Transverse colon (tissue), 4 donors: ENCODE measurements around the gene CCT8. TPM values are rescaled to one million over a fixed set of nuclear protein-coding genes. Genes with fewer than 3 reads are reported as not detected.

ENCODE experiments used
- DNase-seq: peaks from one replicate; pipeline ENCODE4 v3.0.0-alpha.2; 2019
- H3K27ac ChIP-seq, 4 donors: fragments of 200-600 bp; sonication (generic); 2 replicates each; pipeline ENCODE4 v1.5.1; 2016 to 2018; ENCODE audit warnings: inconsistent platforms in 4 of 4
- H3K27me3 ChIP-seq: fragments of 200-600 bp; sonication (generic); 2 replicates; pipeline ENCODE4 v1.5.1; 2017; ENCODE audit warnings: inconsistent platforms
- H3K36me3 ChIP-seq, 4 donors: fragments of 200-600 bp; sonication (generic); 2 replicates each; pipeline ENCODE4 v1.5.1; 2017 to 2019; ENCODE audit warnings: inconsistent platforms in 4 of 4
- H3K4me1 ChIP-seq, 4 donors: fragments of 200-600 bp; sonication (generic); 2 replicates each; pipeline ENCODE4 v1.5.1; 2017 to 2020; ENCODE audit warnings: inconsistent platforms in 4 of 4
- H3K4me3 ChIP-seq, 4 donors: fragments of 200-600 bp; sonication (generic); 1 replicate in 1 of 4; 2 replicates in 3 of 4; pipeline versions ENCODE4 v1.5.1 to v1.6.1; 2017 to 2019; ENCODE audit warnings: inconsistent platforms in 4 of 4
- H3K9me3 ChIP-seq, 2 donors: fragments of 200-600 bp; sonication (generic); 2 replicates each; pipeline ENCODE4 v1.5.1; 2017 to 2019; ENCODE audit warnings: inconsistent platforms in 2 of 2
- CTCF ChIP-seq, 5 experiments: fragments of 200-600 bp in 3 of 5; fragments of 450-650 bp in 2 of 5; sonication (generic) in 3 of 5; IDR thresholded peaks; 1 replicate in 2 of 5; 2 replicates in 3 of 5; pipeline ENCODE4 v1.5.1; 2016 to 2017; ENCODE audit warnings: antibody characterized with exemption in 5 of 5, inconsistent platforms in 3 of 5, mild to moderate bottlenecking in 2 of 5, moderate library complexity in 1 of 5
- EP300 ChIP-seq: sonication (generic); formaldehyde crosslinking; IDR thresholded peaks from one replicate; pipeline ENCODE4 v1.6.1; 2017; ENCODE audit warnings: antibody characterized with exemption, low read depth
- POLR2A ChIP-seq: fragments of 450-650 bp; IDR thresholded peaks from one replicate; pipeline ENCODE4 v1.6.1; 2016; ENCODE audit warnings: antibody characterized with exemption, mild to moderate bottlenecking, moderate library complexity
- POLR2AphosphoS5 ChIP-seq, 3 donors: sonication (generic); formaldehyde crosslinking; IDR thresholded peaks; one replicate each; pipeline ENCODE4 v1.6.1; 2016; ENCODE audit warnings: antibody characterized with exemption in 3 of 3
- whole genome bisulfite sequencing, 2 donors: methylation state at CpG; one replicate each; pipeline ENCODE4 v1.1.5; 2018; ENCODE audit warnings: low coverage in 1 of 2; 5-methylcytosine and 5-hydroxymethylcytosine counted together
- in situ Hi-C, 4 donors: fragments of 200-750 bp; cut with MboI; loops; one replicate each; pipeline versions ENCODE4 v1.15.0 to v1.15.1; 2017; ENCODE audit warnings: low sequenced_read_pairs in 3 of 4, low pct_ligation_motif_present in 1 of 4, low pct_unique_long_range_greater_than_20kb in 1 of 4
- intact Hi-C: fragments of 100-400 bp; cut with DNase I; formaldehyde crosslinking; loops from one replicate; pipeline ENCODE4 v1.15.1; 2023; ENCODE audit warnings: low total_unique reads
- total RNA-seq, 4 donors: library from RNA; depleted of rRNA; stranded (reverse); fragments of >200 nt; gene quantifications; one replicate each; pipeline ENCODE4 v1.1.0, GENCODE V29; 2016

Gene CCT8
- total RNA-seq, 4 donors from 2014 or later, result 44.1 to 106 (median 63.4) TPM

- intact Hi-C loops (no loop called here), in situ Hi-C loops (no loop called here)
- Histone ChIP-seq H3K9me3 (no peaks in the 10 kb centered on the region), H3K36me3 (peaks cover 0 to 72% (median 33%) of the 10 kb centered on the region in 4 donors), H3K27ac (no peak overlapping the region), H3K27me3 (no peaks in the 10 kb centered on the region), H3K4me1 (peaks cover 0 to 19% (median 7%) of the 10 kb centered on the region in 4 donors), H3K4me3 (no peak overlapping the region)
- DNase-seq, result no peak
- TF ChIP-seq EP300 (no peak), CTCF (IDR thresholded peaks at IDR 0.05) (no peak), POLR2AphosphoS5 (IDR thresholded peaks at IDR 0.05) (no peak), POLR2A (no peak)
- WGBS, 2 donors, result 84 to 86% methylated on average over 5 of the region's 5 CpGs
Measured at GRCh38 chr21:29053011-29053553, 20.4 kb downstream of the CCT8 start.

GRCh38 chr21:29052224-29052623, 21.2 kb downstream of the CCT8 start:
- H3K27ac ChIP-seq, result no peak overlapping the region
- in situ Hi-C loops (no loop called here), intact Hi-C loops (no loop called here)
- WGBS, 2 donors, result 96 to 97% methylated on average over 5 of the region's 5 CpGs
- peaks cover 0 to 19% (median 7%) of the 10 kb centered on the region in 4 donors for H3K4me1 ChIP-seq
- H3K4me3 ChIP-seq, result no peak overlapping the region
- no peaks in the 10 kb centered on the region for H3K27me3 ChIP-seq
- H3K36me3 ChIP-seq, result peaks cover 0 to 68% (median 33%) of the 10 kb centered on the region in 4 donors
- no peak for DNase-seq
- H3K9me3 ChIP-seq, result no peaks in the 10 kb centered on the region
- no peak for TF ChIP-seq POLR2AphosphoS5 (IDR thresholded peaks at IDR 0.05)
- no peak for TF ChIP-seq EP300
- TF ChIP-seq POLR2A, result no peak
- TF ChIP-seq CTCF (IDR thresholded peaks at IDR 0.05), result no peak

- Histone ChIP-seq H3K27ac (peak overlapping the region; percentile 43 to 60 (median 52)), H3K4me3 (no peak overlapping the region), H3K36me3 (peaks cover 0 to 63% (median 27%) of the 10 kb centered on the region in 4 donors), H3K9me3 (no peaks in the 10 kb centered on the region), H3K27me3 (no peaks in the 10 kb centered on the region), H3K4me1 (peaks cover 0 to 19% (median 7%) of the 10 kb centered on the region in 4 donors)
- intact Hi-C loops, result no loop called here
- in situ Hi-C loops, result no loop called here
- 40 to 48% methylated on average over 1 of the region's 1 CpG for WGBS, 2 donors
- no peak for DNase-seq
- TF ChIP-seq POLR2AphosphoS5 (IDR thresholded peaks at IDR 0.05), result no peak
- no peak for TF ChIP-seq EP300
- no peak for TF ChIP-seq POLR2A
- no peak for TF ChIP-seq CTCF (IDR thresholded peaks at IDR 0.05)
Measured at GRCh38 chr21:29034678-29035077, 38.8 kb downstream of the CCT8 start.

- H3K27ac ChIP-seq, result peak overlapping the region in 3 of 4 donors; percentile 43 to 60 (median 52)
- TF ChIP-seq POLR2A (no peak), POLR2AphosphoS5 (IDR thresholded peaks at IDR 0.05) (no peak), EP300 (no peak), CTCF (IDR thresholded peaks at IDR 0.05) (no peak)
- intact Hi-C loops (no loop called here), in situ Hi-C loops (no loop called here)
- peaks cover 0 to 55% (median 23%) of the 10 kb centered on the region in 4 donors for H3K36me3 ChIP-seq
- H3K27me3 ChIP-seq, result no peaks in the 10 kb centered on the region
- WGBS, 2 donors, result 68 to 85% methylated on average over 3 of the region's 3 CpGs
- H3K4me1 ChIP-seq, result peaks cover 0 to 19% (median 7%) of the 10 kb centered on the region in 4 donors
- no peak for DNase-seq
- H3K4me3 ChIP-seq, result no peak overlapping the region
- H3K9me3 ChIP-seq, result no peaks in the 10 kb centered on the region
Measured at GRCh38 chr21:29033871-29034270, 39.6 kb downstream of the CCT8 start.
